ENCODE results near the gene HIP1R. TPM values are rescaled to one million over a fixed set of nuclear protein-coding genes. Genes with fewer than 3 reads are reported as not detected.
A peak's percentile ranks its signal among the peaks of the same experiment; 100 is the strongest.

The HIP1R gene
- polyA plus RNA-seq, 1 of the 3 experiments (the other 2 are of a cell fraction) = 20.6 TPM

DNA sequence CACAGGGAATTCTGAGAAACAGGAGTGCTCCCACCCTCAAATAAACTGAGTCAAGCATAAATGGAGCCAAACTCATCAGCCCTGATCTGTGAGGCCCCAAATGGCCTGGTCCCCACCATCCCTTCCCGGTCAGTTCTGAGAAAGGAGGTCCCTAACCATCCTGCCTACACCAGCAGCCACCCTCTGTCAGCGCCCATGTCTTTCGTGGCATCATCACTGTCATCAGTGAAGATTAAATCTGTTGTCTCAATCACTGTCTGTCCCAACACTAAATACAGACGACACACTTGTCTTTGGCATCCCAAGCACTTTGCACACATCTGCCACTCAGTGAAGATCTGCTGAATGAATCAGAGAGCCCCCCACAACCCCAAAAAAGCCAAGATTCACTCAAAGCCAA, 38.3 kb downstream of the HIP1R start (continued):
- TF ChIP-seq, protein P1, sequence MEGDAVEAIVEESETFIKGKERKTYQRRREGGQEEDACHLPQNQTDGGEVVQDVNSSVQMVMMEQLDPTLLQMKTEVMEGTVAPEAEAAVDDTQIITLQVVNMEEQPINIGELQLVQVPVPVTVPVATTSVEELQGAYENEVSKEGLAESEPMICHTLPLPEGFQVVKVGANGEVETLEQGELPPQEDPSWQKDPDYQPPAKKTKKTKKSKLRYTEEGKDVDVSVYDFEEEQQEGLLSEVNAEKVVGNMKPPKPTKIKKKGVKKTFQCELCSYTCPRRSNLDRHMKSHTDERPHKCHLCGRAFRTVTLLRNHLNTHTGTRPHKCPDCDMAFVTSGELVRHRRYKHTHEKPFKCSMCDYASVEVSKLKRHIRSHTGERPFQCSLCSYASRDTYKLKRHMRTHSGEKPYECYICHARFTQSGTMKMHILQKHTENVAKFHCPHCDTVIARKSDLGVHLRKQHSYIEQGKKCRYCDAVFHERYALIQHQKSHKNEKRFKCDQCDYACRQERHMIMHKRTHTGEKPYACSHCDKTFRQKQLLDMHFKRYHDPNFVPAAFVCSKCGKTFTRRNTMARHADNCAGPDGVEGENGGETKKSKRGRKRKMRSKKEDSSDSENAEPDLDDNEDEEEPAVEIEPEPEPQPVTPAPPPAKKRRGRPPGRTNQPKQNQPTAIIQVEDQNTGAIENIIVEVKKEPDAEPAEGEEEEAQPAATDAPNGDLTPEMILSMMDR (IDR thresholded peaks at IDR 0.05) = no peak
- TF ChIP-seq TEAD4 (IDR thresholded peaks at IDR 0.05; ENCODE audit: borderline replicate concordance, insufficient read depth) (no peak), RCOR1 (IDR thresholded peaks at IDR 0.05; ENCODE audit: low read length) (no peak), SMC3 (IDR thresholded peaks at IDR 0.05; ENCODE audit: low read depth, low read length) (no peak), TCF12 (IDR thresholded peaks at IDR 0.05) (no peak)

- ChIA-PET POLR2A (no interaction called here), CTCF (interaction anchor here (1.1 to 4.0 kb wide), 4 partner anchors 9 to 81 kb away, joined by 4 to 50 read pairs (median 6); no protein-coding TSS in a partner anchor)
- no peak overlapping the region for H2AFZ ChIP-seq (ENCODE audit: low read depth)
- 92% methylated on average over 12 of the region's 12 CpGs for WGBS (ENCODE audit: low lambda C conversion rate)
- DNase-seq = no peak
- H3K4me3 ChIP-seq (ENCODE audit: low read depth in 2 of 2, low read length in 1 of 2) = no peak overlapping the region
- no peak overlapping the region for H3K4me2 ChIP-seq
- H3K9me2 ChIP-seq = no peaks in the 10 kb centered on the region
- H3K9ac ChIP-seq = no peak overlapping the region
- H3K36me3 ChIP-seq (replicated peaks in 1 of 2; ENCODE audit: control insufficient read depth in 1 of 2, insufficient read depth in 2 of 2, low read length in 1 of 2) = peaks cover 2 to 7% of the 10 kb centered on the region in 2 experiments
- peak overlapping the region in 1 of 2 experiments; percentile 92; a peak in 1 of 4 replicates for H3K27ac ChIP-seq (ENCODE audit: low read depth in 2 of 2, low read length in 1 of 2)
- H3K9me3 ChIP-seq = no peaks in the 10 kb centered on the region
- no peaks in the 10 kb centered on the region for H3K27me3 ChIP-seq (ENCODE audit: insufficient read depth)
- TF ChIP-seq EP300 (IDR thresholded peaks at IDR 0.05; ENCODE audit: borderline replicate concordance in 1 of 2, low read depth in 1 of 2, low read length in 1 of 2) = no peak
- no peak for TF ChIP-seq TAF1 (IDR thresholded peaks at IDR 0.05; ENCODE audit: borderline replicate concordance, low read depth, low read length)
- no peak for TF ChIP-seq SMC3 (IDR thresholded peaks at IDR 0.05; ENCODE audit: low read depth, low read length)
- no peak for TF ChIP-seq FOSL2 (IDR thresholded peaks at IDR 0.05; ENCODE audit: borderline replicate concordance, low read depth)
- TF ChIP-seq POLR2AphosphoS5 (IDR thresholded peaks at IDR 0.05; ENCODE audit: low read depth, low read length) = no peak
- TF ChIP-seq MAX (IDR thresholded peaks at IDR 0.05; ENCODE audit: low read depth) = no peak
- no peak for TF ChIP-seq RXRA (IDR thresholded peaks at IDR 0.05; ENCODE audit: borderline replicate concordance, low read depth)
- TF ChIP-seq, protein P2, sequence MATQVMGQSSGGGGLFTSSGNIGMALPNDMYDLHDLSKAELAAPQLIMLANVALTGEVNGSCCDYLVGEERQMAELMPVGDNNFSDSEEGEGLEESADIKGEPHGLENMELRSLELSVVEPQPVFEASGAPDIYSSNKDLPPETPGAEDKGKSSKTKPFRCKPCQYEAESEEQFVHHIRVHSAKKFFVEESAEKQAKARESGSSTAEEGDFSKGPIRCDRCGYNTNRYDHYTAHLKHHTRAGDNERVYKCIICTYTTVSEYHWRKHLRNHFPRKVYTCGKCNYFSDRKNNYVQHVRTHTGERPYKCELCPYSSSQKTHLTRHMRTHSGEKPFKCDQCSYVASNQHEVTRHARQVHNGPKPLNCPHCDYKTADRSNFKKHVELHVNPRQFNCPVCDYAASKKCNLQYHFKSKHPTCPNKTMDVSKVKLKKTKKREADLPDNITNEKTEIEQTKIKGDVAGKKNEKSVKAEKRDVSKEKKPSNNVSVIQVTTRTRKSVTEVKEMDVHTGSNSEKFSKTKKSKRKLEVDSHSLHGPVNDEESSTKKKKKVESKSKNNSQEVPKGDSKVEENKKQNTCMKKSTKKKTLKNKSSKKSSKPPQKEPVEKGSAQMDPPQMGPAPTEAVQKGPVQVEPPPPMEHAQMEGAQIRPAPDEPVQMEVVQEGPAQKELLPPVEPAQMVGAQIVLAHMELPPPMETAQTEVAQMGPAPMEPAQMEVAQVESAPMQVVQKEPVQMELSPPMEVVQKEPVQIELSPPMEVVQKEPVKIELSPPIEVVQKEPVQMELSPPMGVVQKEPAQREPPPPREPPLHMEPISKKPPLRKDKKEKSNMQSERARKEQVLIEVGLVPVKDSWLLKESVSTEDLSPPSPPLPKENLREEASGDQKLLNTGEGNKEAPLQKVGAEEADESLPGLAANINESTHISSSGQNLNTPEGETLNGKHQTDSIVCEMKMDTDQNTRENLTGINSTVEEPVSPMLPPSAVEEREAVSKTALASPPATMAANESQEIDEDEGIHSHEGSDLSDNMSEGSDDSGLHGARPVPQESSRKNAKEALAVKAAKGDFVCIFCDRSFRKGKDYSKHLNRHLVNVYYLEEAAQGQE (IDR thresholded peaks at IDR 0.05; ENCODE audit: low read depth, low read length) = no peak
- no peak for TF ChIP-seq RAD21 (IDR thresholded peaks at IDR 0.05; ENCODE audit: low read length)
- TF ChIP-seq, protein P1 (IDR thresholded peaks at IDR 0.05) = no peak
- TF ChIP-seq MXI1 (IDR thresholded peaks at IDR 0.05; ENCODE audit: low read depth, low read length) = no peak
- TF ChIP-seq FOXJ3 (CRISPR knock-in tag; IDR thresholded peaks at IDR 0.05) = no peak
- no peak for TF ChIP-seq NFIC (IDR thresholded peaks at IDR 0.05; ENCODE audit: borderline replicate concordance)
- TF ChIP-seq JUND (IDR thresholded peaks at IDR 0.05) = no peak
- TF ChIP-seq RFX5 (IDR thresholded peaks at IDR 0.05; ENCODE audit: low read length) = no peak
- no peak for TF ChIP-seq ELF1 (IDR thresholded peaks at IDR 0.05)
- no peak for TF ChIP-seq MEF2A (IDR thresholded peaks at IDR 0.05; ENCODE audit: borderline replicate concordance, low read depth)
- peaks cover 5% of the 10 kb centered on the region for H3F3A ChIP-seq (replicated peaks; ENCODE audit: insufficient read depth)
- peaks cover 77% of the 10 kb centered on the region for H3K79me2 ChIP-seq (ENCODE audit: insufficient read depth)
- H4K20me1 ChIP-seq (ENCODE audit: insufficient read depth) = peaks cover 12% of the 10 kb centered on the region; the same call in 1 of the 2 replicates
- peaks cover 20 to 39% of the 10 kb centered on the region in 2 experiments; a peak in 3 of 4 replicates for H3K4me1 ChIP-seq (ENCODE audit: control insufficient read depth in 1 of 2, insufficient read depth in 2 of 2, low read depth in 1 of 2, low read length in 1 of 2)
These were observed 38.8 kb downstream of the HIP1R start for GRCh38 chr12:122874081-122874480.
